Retinal pigment epithelial cell (primary cell): Measurements from ENCODE around the gene PAM16.

ENCODE experiments used
- DNase-seq: peaks from one replicate; pipeline ENCODE4 v3.0.0-alpha.2; 2010; ENCODE audit warnings: low read depth
- H3K4me3 ChIP-seq: 2 replicates; pipeline ENCODE4 v1.5.1; 2011; ENCODE audit warnings: mild to moderate bottlenecking, low read length, control low read depth, moderate library complexity
- TF ChIP-seq, protein P1 (sequence below): conservative IDR thresholded peaks from 2 replicates; pipeline ENCODE4 v1.5.1; 2011; ENCODE audit warnings: low read depth, low read length, control low read depth, inconsistent platforms

Gene PAM16

GRCh38 chr16:4367393-4367856 lies 16.3 kb upstream of the PAM16 start:
- H3K4me3 ChIP-seq: no peak overlapping the region
- no peak for DNase-seq
- TF ChIP-seq, protein P1, sequence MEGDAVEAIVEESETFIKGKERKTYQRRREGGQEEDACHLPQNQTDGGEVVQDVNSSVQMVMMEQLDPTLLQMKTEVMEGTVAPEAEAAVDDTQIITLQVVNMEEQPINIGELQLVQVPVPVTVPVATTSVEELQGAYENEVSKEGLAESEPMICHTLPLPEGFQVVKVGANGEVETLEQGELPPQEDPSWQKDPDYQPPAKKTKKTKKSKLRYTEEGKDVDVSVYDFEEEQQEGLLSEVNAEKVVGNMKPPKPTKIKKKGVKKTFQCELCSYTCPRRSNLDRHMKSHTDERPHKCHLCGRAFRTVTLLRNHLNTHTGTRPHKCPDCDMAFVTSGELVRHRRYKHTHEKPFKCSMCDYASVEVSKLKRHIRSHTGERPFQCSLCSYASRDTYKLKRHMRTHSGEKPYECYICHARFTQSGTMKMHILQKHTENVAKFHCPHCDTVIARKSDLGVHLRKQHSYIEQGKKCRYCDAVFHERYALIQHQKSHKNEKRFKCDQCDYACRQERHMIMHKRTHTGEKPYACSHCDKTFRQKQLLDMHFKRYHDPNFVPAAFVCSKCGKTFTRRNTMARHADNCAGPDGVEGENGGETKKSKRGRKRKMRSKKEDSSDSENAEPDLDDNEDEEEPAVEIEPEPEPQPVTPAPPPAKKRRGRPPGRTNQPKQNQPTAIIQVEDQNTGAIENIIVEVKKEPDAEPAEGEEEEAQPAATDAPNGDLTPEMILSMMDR: no peak

- DNase-seq: no peak
- H3K4me3 ChIP-seq: no peak overlapping the region
- TF ChIP-seq, protein P1: no peak
Observed at GRCh38 chr16:4366016-4366415, 14.9 kb upstream of the PAM16 start.

DNA sequence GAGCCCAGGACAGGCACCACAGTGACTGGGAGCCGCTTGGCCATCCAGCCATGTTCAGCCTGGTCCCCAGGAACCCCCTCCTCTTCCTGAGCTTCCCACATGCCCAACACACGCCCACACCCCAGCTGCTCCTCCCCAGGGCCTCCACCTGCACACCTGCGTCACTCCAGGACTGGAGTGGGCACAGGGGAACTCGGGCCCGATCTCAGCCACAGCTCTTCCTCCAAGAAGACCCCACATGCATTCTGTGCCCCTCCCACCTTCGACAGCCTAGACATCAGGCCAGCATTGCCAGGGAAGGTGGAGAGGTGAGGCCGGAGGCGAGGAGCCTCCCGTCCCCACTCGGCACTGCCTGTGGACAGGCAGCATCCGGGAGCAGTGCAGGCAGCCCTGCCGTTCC lies 14.5 kb upstream of the PAM16 start:
- H3K4me3 ChIP-seq: no peak overlapping the region
- no peak for DNase-seq
- TF ChIP-seq, protein P1: no peak

GRCh38 chr16:4365014-4365406 lies 13.9 kb upstream of the PAM16 start:
- TF ChIP-seq, protein P1: no peak
- no peak overlapping the region for H3K4me3 ChIP-seq
- no peak for DNase-seq

- no peak overlapping the region for H3K4me3 ChIP-seq
- no peak for DNase-seq
- TF ChIP-seq, protein P1: no peak
Observed at GRCh38 chr16:4364196-4365013, 13.3 kb upstream of the PAM16 start.

DNA sequence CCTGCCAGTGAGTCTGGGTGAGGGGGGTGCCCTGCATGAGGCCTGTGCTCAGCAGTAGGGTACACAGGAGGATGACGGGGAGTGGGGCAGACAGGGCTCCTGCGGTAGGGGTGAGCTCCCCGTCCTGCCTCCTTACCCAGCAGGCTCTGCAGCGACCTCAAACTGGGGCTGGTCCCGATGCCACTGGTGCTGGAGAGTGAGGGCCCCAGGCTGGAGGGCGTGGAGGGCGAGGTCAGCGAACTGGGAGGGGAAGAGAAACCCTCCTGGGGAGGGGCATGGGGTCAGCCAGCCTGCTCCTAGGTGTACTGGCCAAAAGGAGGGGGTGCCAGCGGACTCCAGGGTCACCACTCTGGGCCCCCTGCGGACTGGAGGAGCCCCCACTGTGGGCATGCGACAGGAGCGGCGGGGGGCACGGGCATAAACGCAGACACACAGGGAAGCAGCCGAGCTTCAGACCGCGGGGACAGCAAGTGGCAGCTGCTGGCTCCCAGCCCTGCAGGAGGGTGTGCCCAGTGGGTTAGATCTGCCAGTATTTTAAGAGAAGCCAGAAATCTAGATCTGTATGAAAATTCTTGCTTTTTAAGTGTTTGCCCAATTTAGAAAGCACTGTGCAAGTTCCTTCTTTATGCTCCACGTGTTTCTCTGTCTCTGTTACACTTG lies 11.5 kb upstream of the PAM16 start:
- H3K4me3 ChIP-seq: no peak overlapping the region
- TF ChIP-seq, protein P1: no peak
- DNase-seq: no peak

DNA sequence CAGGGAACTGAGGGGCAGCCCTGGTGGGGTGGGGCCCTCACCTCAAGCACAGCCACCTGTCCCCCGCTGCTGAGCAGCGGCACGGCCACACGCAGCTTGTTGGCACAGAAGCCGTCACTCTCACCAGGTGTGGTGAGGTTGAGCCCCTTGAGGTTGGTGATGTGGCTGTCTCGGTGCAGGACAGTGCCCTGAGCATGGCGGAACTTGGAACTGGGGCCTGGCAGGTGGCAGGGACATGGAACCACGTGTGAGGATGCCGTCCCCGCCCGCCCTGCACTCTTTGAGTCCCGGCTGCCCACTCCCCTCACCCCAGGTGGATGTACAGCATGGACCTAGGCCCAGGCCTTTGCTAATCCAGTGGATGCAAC lies 10.8 kb upstream of the PAM16 start:
- no peak overlapping the region for H3K4me3 ChIP-seq
- no peak for DNase-seq
- TF ChIP-seq, protein P1: no peak
